ENCODE results near the gene MARCKSL1.

DNA sequence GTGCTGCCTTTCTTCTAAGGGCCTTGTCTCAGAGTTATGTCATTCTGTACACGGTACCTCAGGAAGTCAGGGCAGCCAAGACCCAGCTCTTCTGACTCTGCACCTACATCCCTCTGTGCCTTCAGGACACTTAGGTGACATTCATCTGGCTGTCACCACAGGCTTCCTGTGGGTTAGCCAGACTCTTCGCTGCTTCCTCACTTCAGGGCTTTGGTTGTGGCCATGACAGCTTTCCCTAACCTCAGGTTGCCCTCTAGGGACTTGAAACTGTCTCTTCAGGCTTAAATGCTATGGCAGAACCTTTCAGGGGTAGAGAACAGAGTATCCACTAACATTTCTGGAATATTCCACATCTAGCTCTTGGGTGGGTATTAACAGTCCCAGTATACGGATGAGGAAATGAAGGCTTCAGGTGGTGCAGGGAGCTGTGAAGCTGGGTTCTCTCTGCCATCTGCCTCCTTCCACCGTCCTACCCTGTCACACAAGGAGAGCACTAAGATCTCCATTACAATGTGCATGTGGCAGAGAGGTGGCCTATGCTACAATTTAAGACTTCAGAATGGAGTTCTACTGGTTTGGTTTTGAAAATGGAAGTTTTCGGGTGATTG, 36.2 kb upstream of the MARCKSL1 start:
- TF ChIP-seq, protein P1, sequence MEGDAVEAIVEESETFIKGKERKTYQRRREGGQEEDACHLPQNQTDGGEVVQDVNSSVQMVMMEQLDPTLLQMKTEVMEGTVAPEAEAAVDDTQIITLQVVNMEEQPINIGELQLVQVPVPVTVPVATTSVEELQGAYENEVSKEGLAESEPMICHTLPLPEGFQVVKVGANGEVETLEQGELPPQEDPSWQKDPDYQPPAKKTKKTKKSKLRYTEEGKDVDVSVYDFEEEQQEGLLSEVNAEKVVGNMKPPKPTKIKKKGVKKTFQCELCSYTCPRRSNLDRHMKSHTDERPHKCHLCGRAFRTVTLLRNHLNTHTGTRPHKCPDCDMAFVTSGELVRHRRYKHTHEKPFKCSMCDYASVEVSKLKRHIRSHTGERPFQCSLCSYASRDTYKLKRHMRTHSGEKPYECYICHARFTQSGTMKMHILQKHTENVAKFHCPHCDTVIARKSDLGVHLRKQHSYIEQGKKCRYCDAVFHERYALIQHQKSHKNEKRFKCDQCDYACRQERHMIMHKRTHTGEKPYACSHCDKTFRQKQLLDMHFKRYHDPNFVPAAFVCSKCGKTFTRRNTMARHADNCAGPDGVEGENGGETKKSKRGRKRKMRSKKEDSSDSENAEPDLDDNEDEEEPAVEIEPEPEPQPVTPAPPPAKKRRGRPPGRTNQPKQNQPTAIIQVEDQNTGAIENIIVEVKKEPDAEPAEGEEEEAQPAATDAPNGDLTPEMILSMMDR (IDR thresholded peaks at IDR 0.05): no peak
- TF ChIP-seq POLR2A (IDR thresholded peaks at IDR 0.05): no peak

All from body of pancreas (tissue), 4 donors.